Skeletal muscle satellite cell (primary cell): ENCODE results near the gene MEGF6.
"Not testable (repeated sequence)": the region's sequence is repeated elsewhere in the genome, so short reads cannot be mapped to it uniquely, and the experiment has no call there.

Experiments
- H3K27me3 ChIP-seq: 2 replicates; pipeline ENCODE4 v1.7.0; 2013; ENCODE audit warnings: low read length; ENCODE audit not compliant: control insufficient read depth, insufficient read depth
- H3K36me3 ChIP-seq: 2 replicates; pipeline ENCODE4 v1.7.0; 2013; ENCODE audit warnings: mild to moderate bottlenecking, control low read depth, low read length; ENCODE audit not compliant: insufficient read depth
- H3K4me1 ChIP-seq: 2 replicates; pipeline ENCODE4 v1.7.0; 2013; ENCODE audit warnings: low read length; ENCODE audit not compliant: control insufficient read depth, insufficient read depth
- H3K4me2 ChIP-seq: 2 replicates; pipeline ENCODE4 v1.7.0; 2013; ENCODE audit warnings: mild to moderate bottlenecking, low read length
- H3K4me3 ChIP-seq: 2 replicates; pipeline ENCODE4 v1.7.0; 2013; ENCODE audit warnings: low read length
- H3K9ac ChIP-seq: 2 replicates; pipeline ENCODE4 v1.7.0; 2013; ENCODE audit warnings: mild to moderate bottlenecking, low read depth, low read length, moderate library complexity
- H3K9me3 ChIP-seq: replicated peaks from 2 replicates; pipeline ENCODE4 v1.7.0; 2013; ENCODE audit warnings: mild to moderate bottlenecking, control low read depth, low read length

MEGF6 gene

GRCh38 chr1:3573500-3573899 lies 37.8 kb downstream of the MEGF6 start:
- H3K4me3 ChIP-seq = no peak overlapping the region
- H3K4me2 ChIP-seq = no peak overlapping the region
- H3K9me3 ChIP-seq = no peaks in the 10 kb centered on the region
- peaks cover 8% of the 10 kb centered on the region for H3K4me1 ChIP-seq
- peaks cover 34% of the 10 kb centered on the region for H3K27me3 ChIP-seq
- no peaks in the 10 kb centered on the region for H3K36me3 ChIP-seq
- no peak overlapping the region for H3K9ac ChIP-seq

GRCh38 chr1:3572638-3573037 lies 38.7 kb downstream of the MEGF6 start:
- not testable (repeated sequence) for H3K4me2 ChIP-seq, H3K36me3 ChIP-seq, H3K4me3 ChIP-seq, H3K9me3 ChIP-seq, H3K9ac ChIP-seq, H3K4me1 ChIP-seq
- peaks cover 30% of the 10 kb centered on the region for H3K27me3 ChIP-seq

DNA sequence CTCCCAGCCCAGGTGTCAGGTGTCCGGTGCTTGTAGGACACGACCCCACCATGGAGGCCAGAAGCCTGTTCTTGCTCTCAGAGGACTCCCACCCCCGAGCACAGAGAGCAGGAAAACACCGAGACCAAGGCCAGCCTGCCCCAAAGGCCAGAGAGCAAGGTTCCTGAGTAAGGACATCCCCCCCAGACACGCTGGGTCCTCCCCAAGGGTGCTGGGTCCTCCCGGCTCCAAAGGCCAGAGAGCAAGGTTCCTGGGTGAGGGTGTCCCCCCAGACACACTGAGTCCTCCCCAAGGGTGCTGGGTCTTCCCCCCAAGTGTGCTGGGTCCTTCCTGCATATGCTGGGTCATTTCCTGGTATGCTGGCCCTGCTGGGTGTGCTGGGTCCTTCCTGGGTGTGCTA lies 40.0 kb downstream of the MEGF6 start:
- no peak overlapping the region for H3K9ac ChIP-seq
- no peaks in the 10 kb centered on the region for H3K36me3 ChIP-seq
- no peaks in the 10 kb centered on the region for H3K9me3 ChIP-seq
- H3K4me3 ChIP-seq = no peak overlapping the region
- H3K27me3 ChIP-seq = peaks cover 26% of the 10 kb centered on the region
- no peaks in the 10 kb centered on the region for H3K4me1 ChIP-seq
- H3K4me2 ChIP-seq = no peak overlapping the region

DNA sequence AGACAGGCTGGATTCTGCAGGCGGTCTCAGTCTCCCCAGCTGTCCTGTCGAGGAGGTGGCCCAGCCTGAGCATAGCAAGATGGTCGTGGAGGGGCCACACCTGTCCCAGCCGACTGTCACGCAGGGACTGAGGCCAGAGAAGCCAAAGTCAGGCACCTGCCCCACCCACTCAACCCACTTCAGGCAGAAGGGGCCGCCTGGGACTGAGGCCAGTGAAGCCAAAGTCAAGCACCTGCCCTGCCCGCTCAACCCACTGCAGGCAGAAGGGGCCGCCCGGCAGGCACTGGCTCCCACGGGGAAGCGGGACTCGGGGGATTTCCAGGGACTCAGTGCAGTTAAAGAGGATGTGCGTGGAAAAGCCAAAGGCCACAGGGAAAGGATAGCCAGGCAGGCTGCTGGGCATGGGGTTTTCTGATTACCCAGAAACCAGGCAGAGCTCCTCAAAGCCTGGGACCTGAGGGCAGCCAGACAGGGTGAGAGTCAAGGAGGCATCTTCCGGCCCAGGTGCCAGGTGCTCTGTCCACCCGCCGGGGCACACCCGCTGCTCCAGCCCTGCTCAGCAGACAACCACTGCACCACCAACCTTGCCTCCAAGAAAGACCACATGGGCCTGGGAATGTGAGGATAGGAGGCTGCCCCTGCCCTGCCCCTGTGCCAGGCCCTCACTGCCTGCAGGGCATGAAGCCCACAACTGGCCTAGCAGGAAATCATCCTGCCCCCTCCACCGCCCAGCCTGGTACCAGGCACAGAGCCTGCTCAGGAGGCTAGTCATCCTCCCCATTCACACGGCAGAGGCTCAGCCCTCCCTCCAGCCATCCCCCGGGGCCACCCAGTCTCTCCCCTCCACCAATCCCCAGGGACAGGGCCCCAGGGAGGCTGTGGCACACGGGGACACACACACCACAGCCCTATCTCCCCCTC lies 41.0 kb downstream of the MEGF6 start:
- no peak overlapping the region for H3K9ac ChIP-seq
- no peaks in the 10 kb centered on the region for H3K4me1 ChIP-seq
- H3K9me3 ChIP-seq = no peaks in the 10 kb centered on the region
- no peak overlapping the region for H3K4me2 ChIP-seq
- H3K36me3 ChIP-seq = no peaks in the 10 kb centered on the region
- H3K27me3 ChIP-seq = peaks cover 26% of the 10 kb centered on the region
- H3K4me3 ChIP-seq = no peak overlapping the region

DNA sequence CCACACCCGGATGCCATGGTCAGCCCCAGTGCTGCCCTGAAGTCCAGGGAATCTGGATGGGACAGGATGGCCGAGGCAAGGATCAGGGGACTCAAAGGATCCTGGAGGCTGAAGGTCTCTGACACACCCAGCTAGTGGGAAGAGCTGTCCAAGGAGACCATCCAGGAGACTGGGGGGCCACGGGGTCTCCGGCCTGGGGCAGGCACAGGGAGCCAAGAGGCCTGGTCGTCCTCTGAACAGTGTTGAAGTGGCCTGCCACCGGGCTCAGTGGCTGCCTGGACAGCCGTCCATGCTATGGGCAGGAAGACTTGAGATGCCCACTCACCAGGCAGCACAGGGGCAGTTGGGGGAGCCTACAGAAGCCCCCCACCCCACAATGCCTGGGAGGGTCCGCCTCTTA lies 41.9 kb downstream of the MEGF6 start:
- Histone ChIP-seq H3K4me1 (no peaks in the 10 kb centered on the region), H3K9me3 (no peaks in the 10 kb centered on the region), H3K27me3 (peaks cover 30% of the 10 kb centered on the region), H3K4me2 (no peak overlapping the region), H3K9ac (no peak overlapping the region), H3K36me3 (no peaks in the 10 kb centered on the region), H3K4me3 (no peak overlapping the region)

DNA sequence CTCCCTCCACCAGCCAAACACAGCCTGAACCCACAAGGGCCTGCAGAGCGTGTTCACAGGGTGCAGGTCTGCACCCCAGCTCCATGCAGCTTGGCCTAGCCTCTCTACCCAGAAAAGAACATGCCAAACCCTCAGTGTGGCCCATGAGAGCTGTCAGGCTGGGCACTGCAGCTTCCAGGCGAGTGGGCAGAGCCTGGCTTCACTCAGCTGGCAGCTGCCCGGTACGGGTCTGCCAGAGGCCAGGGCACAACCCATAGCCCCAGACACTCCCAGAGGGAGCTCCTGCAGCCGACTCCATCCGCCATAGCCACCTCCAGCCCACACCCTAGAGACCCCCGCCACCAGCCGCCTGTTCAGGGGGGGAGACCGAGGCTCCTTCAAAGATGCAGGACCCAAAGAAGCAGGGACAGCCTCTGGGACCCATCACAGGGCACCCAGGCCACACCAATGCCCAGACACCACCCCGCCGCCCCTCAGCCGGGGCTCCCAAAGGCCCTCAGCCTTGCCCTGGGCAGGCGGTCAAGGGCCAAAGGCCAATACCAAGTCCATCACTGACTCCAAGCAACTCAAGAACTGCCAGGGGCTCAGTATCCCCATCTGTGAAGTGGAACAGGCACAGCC lies 42.4 kb downstream of the MEGF6 start:
- Histone ChIP-seq H3K27me3 (peaks cover 30% of the 10 kb centered on the region), H3K4me1 (no peaks in the 10 kb centered on the region), H3K4me2 (no peak overlapping the region), H3K4me3 (no peak overlapping the region), H3K9ac (no peak overlapping the region), H3K36me3 (no peaks in the 10 kb centered on the region), H3K9me3 (no peaks in the 10 kb centered on the region)

GRCh38 chr1:3566951-3567804 lies 44.1 kb downstream of the MEGF6 start:
- no peaks in the 10 kb centered on the region for H3K9me3 ChIP-seq
- H3K36me3 ChIP-seq = no peaks in the 10 kb centered on the region
- no peak overlapping the region for H3K9ac ChIP-seq
- H3K27me3 ChIP-seq = peaks cover 44% of the 10 kb centered on the region
- no peak overlapping the region for H3K4me2 ChIP-seq
- no peak overlapping the region for H3K4me3 ChIP-seq
- H3K4me1 ChIP-seq = no peaks in the 10 kb centered on the region

GRCh38 chr1:3566003-3566885 lies 45.1 kb downstream of the MEGF6 start:
- no peak overlapping the region for H3K9ac ChIP-seq
- no peaks in the 10 kb centered on the region for H3K4me1 ChIP-seq
- H3K36me3 ChIP-seq = no peaks in the 10 kb centered on the region
- no peak overlapping the region for H3K4me3 ChIP-seq
- H3K27me3 ChIP-seq = peaks cover 53% of the 10 kb centered on the region
- no peak overlapping the region for H3K4me2 ChIP-seq
- no peaks in the 10 kb centered on the region for H3K9me3 ChIP-seq

GRCh38 chr1:3564921-3565831 lies 46.1 kb downstream of the MEGF6 start:
- H3K9ac ChIP-seq = no peak overlapping the region
- no peaks in the 10 kb centered on the region for H3K4me1 ChIP-seq
- H3K4me3 ChIP-seq = no peak overlapping the region
- no peaks in the 10 kb centered on the region for H3K36me3 ChIP-seq
- H3K9me3 ChIP-seq = no peaks in the 10 kb centered on the region
- peaks cover 55% of the 10 kb centered on the region for H3K27me3 ChIP-seq
- no peak overlapping the region for H3K4me2 ChIP-seq

- H3K4me1 ChIP-seq = no peaks in the 10 kb centered on the region
- peaks cover 51% of the 10 kb centered on the region for H3K27me3 ChIP-seq
- no peaks in the 10 kb centered on the region for H3K9me3 ChIP-seq
- H3K9ac ChIP-seq = no peak overlapping the region
- no peak overlapping the region for H3K4me2 ChIP-seq
- no peak overlapping the region for H3K4me3 ChIP-seq
- no peaks in the 10 kb centered on the region for H3K36me3 ChIP-seq
Measured at GRCh38 chr1:3563610-3564009, 47.7 kb downstream of the MEGF6 start.
